DOHH2 (cell line): ENCODE results near the gene GRAMD2A.

Source experiments
- H3F3A ChIP-seq: fragments of 200-600 bp; sonication (generic), shearing (Covaris generic); 2 replicates; pipeline ENCODE4 v1.6.0; 2016; ENCODE audit warnings: antibody characterized with exemption, mild to moderate bottlenecking; ENCODE audit not compliant: control insufficient read depth, insufficient read depth
- H3K27ac ChIP-seq: fragments of 200-600 bp; sonication (generic); 2 replicates; pipeline ENCODE4 v1.5.1; 2014; ENCODE audit warnings: low read depth, mild to moderate bottlenecking, low read length, moderate library complexity
- H3K27me3 ChIP-seq: fragments of 200-600 bp; sonication (generic); 2 replicates; pipeline ENCODE4 v1.6.1; 2014; ENCODE audit warnings: mild to moderate bottlenecking, low read length, mixed read lengths; ENCODE audit not compliant: control insufficient read depth
- H3K36me3 ChIP-seq: fragments of 200-600 bp; sonication (generic); 2 replicates; pipeline ENCODE4 v1.6.1; 2014; ENCODE audit warnings: mild to moderate bottlenecking, low read length, moderate library complexity, mixed read lengths; ENCODE audit not compliant: control insufficient read depth
- H3K4me1 ChIP-seq: fragments of 200-600 bp; sonication (generic); 2 replicates; pipeline ENCODE4 v1.6.1; 2014; ENCODE audit warnings: mild to moderate bottlenecking, low read length, mixed read lengths; ENCODE audit not compliant: control insufficient read depth
- H3K4me2 ChIP-seq: fragments of 200-600 bp; sonication (generic); 2 replicates; pipeline ENCODE4 v1.6.0; 2014; ENCODE audit warnings: mild to moderate bottlenecking, low read length, moderate library complexity
- H3K4me3 ChIP-seq: fragments of 200-600 bp; sonication (generic); 2 replicates; pipeline ENCODE4 v1.5.1; 2014; ENCODE audit warnings: mild to moderate bottlenecking, low read length, mixed read lengths
- H3K79me2 ChIP-seq: fragments of 200-600 bp; sonication (generic); 2 replicates; pipeline ENCODE4 v1.6.1; 2014; ENCODE audit warnings: mild to moderate bottlenecking, low read length, mixed read lengths; ENCODE audit not compliant: control insufficient read depth
- H3K9me2 ChIP-seq: fragments of 200-600 bp; sonication (generic); replicated peaks from 2 replicates; pipeline ENCODE4 v1.6.1; 2014; ENCODE audit warnings: mild to moderate bottlenecking, low read length, mixed read lengths; ENCODE audit not compliant: control insufficient read depth
- H3K9me3 ChIP-seq: fragments of 200-600 bp; sonication (generic); 2 replicates; pipeline ENCODE4 v1.6.1; 2014; ENCODE audit warnings: antibody characterized with exemption, low read length, mixed read lengths; ENCODE audit not compliant: control insufficient read depth, insufficient read depth
- H4K20me1 ChIP-seq: fragments of 200-600 bp; sonication (generic); 2 replicates; pipeline ENCODE4 v1.6.0; 2014; ENCODE audit warnings: low read depth, mild to moderate bottlenecking, antibody characterized with exemption, low read length, moderate library complexity; ENCODE audit not compliant: control insufficient read depth, insufficient read depth
- EZH2phosphoT487 ChIP-seq: fragments of 200-600 bp; sonication (generic); IDR thresholded peaks from 2 replicates; pipeline ENCODE4 v1.6.1; 2017; ENCODE audit warnings: borderline replicate concordance, mild to moderate bottlenecking, antibody characterized with exemption, low read length, moderate library complexity, mixed read lengths
- TF ChIP-seq, protein P1 (sequence below): fragments of 200-600 bp; sonication (generic); IDR thresholded peaks from one replicate; pipeline ENCODE4 v1.5.1; 2014; ENCODE audit warnings: antibody characterized with exemption, mild to moderate bottlenecking, low read depth, low read length; ENCODE audit not compliant: poor library complexity, severe bottlenecking

The GRAMD2A gene

GRCh38 chr15:72231066-72231832, 33.7 kb upstream of the GRAMD2A start, which contains the start of gene PKM:
Gene PKM, minus strand, starts transcription at chr15:72231190. Its CDS starts 12,093 bp downstream, at chr15:72219097.
- no peaks in the 10 kb centered on the region for H3K9me3 ChIP-seq
- H3K27me3 ChIP-seq = no peaks in the 10 kb centered on the region
- peaks cover 56% of the 10 kb centered on the region for H3K79me2 ChIP-seq
- peaks cover 41% of the 10 kb centered on the region for H3K36me3 ChIP-seq
- peaks cover 38% of the 10 kb centered on the region for H3K4me1 ChIP-seq
- H4K20me1 ChIP-seq = peaks cover 14% of the 10 kb centered on the region
- peak within 1 kb of the TSS; percentile 91 for H3K27ac ChIP-seq
- peak within 1 kb of the TSS; percentile 99 for H3K4me2 ChIP-seq
- peaks cover 36% of the 10 kb centered on the region for H3F3A ChIP-seq
- peak within 1 kb of the TSS; percentile 98 for H3K4me3 ChIP-seq
- no peaks in the 10 kb centered on the region for H3K9me2 ChIP-seq
- TF ChIP-seq, protein P1, sequence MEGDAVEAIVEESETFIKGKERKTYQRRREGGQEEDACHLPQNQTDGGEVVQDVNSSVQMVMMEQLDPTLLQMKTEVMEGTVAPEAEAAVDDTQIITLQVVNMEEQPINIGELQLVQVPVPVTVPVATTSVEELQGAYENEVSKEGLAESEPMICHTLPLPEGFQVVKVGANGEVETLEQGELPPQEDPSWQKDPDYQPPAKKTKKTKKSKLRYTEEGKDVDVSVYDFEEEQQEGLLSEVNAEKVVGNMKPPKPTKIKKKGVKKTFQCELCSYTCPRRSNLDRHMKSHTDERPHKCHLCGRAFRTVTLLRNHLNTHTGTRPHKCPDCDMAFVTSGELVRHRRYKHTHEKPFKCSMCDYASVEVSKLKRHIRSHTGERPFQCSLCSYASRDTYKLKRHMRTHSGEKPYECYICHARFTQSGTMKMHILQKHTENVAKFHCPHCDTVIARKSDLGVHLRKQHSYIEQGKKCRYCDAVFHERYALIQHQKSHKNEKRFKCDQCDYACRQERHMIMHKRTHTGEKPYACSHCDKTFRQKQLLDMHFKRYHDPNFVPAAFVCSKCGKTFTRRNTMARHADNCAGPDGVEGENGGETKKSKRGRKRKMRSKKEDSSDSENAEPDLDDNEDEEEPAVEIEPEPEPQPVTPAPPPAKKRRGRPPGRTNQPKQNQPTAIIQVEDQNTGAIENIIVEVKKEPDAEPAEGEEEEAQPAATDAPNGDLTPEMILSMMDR = no peak
- TF ChIP-seq EZH2phosphoT487 = no peak

GRCh38 chr15:72230197-72231065, 32.8 kb upstream of the GRAMD2A start:
- Histone ChIP-seq H3K27me3 (no peaks in the 10 kb centered on the region), H3K27ac (peak overlapping the region; percentile 91), H3K4me1 (peaks cover 46% of the 10 kb centered on the region), H4K20me1 (peaks cover 21% of the 10 kb centered on the region), H3K79me2 (peaks cover 64% of the 10 kb centered on the region), H3F3A (peaks cover 37% of the 10 kb centered on the region), H3K36me3 (peaks cover 48% of the 10 kb centered on the region), H3K9me3 (no peaks in the 10 kb centered on the region), H3K4me3 (peak overlapping the region; percentile 98), H3K9me2 (no peaks in the 10 kb centered on the region), H3K4me2 (peak overlapping the region; percentile 99)
- TF ChIP-seq, protein P1 = no peak

DNA sequence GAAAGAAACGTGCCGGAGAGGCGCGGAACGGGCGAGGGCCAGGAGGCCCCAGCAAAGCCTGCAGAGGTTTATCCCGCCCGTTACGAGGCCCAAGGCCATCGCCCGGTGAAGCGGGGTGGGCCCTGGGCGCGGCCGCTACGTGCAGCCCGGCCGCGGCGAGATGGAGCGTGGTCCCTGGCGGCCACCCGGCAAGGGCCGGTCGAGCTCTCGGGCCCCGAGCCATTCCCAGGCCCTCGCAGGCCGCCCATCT, 32.3 kb upstream of the GRAMD2A start:
- Histone ChIP-seq H3K4me2 (peak overlapping the region; percentile 99), H3K27ac (peak overlapping the region; percentile 91), H3K9me3 (no peaks in the 10 kb centered on the region), H3K27me3 (no peaks in the 10 kb centered on the region), H4K20me1 (peaks cover 23% of the 10 kb centered on the region), H3K4me3 (peak overlapping the region; percentile 98), H3K4me1 (peaks cover 48% of the 10 kb centered on the region), H3K79me2 (peaks cover 69% of the 10 kb centered on the region), H3K9me2 (no peaks in the 10 kb centered on the region), H3F3A (peaks cover 39% of the 10 kb centered on the region), H3K36me3 (peaks cover 51% of the 10 kb centered on the region)
- TF ChIP-seq EZH2phosphoT487 = no peak
